Neuronal stem cell (in vitro differentiated cells): ENCODE results near the gene PKD1L1.

Source experiments
- DNase-seq: peaks from one replicate; pipeline ENCODE4 v3.0.0-alpha.2; 2013; ENCODE audit warnings: low spot score
- H2AFZ ChIP-seq: one replicate; pipeline ENCODE4 v1.6.1; 2013; ENCODE audit warnings: mild to moderate bottlenecking, low read length, inconsistent platforms
- H2AK5ac ChIP-seq: 2 replicates; pipeline ENCODE4 v1.6.1; 2013; ENCODE audit warnings: low read depth, mild to moderate bottlenecking, inconsistent platforms, low read length, moderate library complexity, mixed read lengths
- H2BK120ac ChIP-seq: 2 replicates; pipeline ENCODE4 v1.6.1; 2013; ENCODE audit warnings: low read depth, mild to moderate bottlenecking, inconsistent platforms, low read length, moderate library complexity, mixed read lengths
- H2BK12ac ChIP-seq: one replicate; pipeline ENCODE4 v1.6.1; 2013; ENCODE audit warnings: low read length, inconsistent platforms
- H2BK15ac ChIP-seq: 2 replicates; pipeline ENCODE4 v1.6.1; 2013; ENCODE audit warnings: mild to moderate bottlenecking, low read length, inconsistent platforms, mixed read lengths
- H2BK5ac ChIP-seq: one replicate; pipeline ENCODE4 v1.6.1; 2013; ENCODE audit warnings: inconsistent platforms, mild to moderate bottlenecking, low read length, moderate library complexity
- H3K14ac ChIP-seq: one replicate; pipeline ENCODE4 v1.6.1; 2013; ENCODE audit warnings: low read length, inconsistent platforms
- H3K18ac ChIP-seq: 2 replicates; pipeline ENCODE4 v1.6.1; 2013; ENCODE audit warnings: low read length, inconsistent platforms
- H3K23ac ChIP-seq: 2 replicates; pipeline ENCODE4 v1.6.1; 2013; ENCODE audit warnings: low read depth, mild to moderate bottlenecking, mixed read lengths, low read length, inconsistent platforms; ENCODE audit not compliant: poor library complexity
- H3K27ac ChIP-seq: replicated peaks from 3 replicates; pipeline ENCODE4 v1.5.1; 2013; ENCODE audit warnings: low read length, inconsistent platforms
- H3K27me3 ChIP-seq, 3 experiments: 2 replicates each; pipeline ENCODE4 v1.6.1; 2013; ENCODE audit warnings: low read length in 3 of 3, mild to moderate bottlenecking in 2 of 3, inconsistent platforms in 1 of 3, low read depth in 1 of 3, mixed read lengths in 1 of 3, moderate library complexity in 1 of 3; ENCODE audit not compliant: control insufficient read depth in 3 of 3, insufficient read depth in 3 of 3
- H3K36me3 ChIP-seq, 2 donors: replicated peaks in 1 of 2; 2 replicates each; pipeline ENCODE4 v1.6.1; 2013; ENCODE audit warnings: low read length in 2 of 2; ENCODE audit not compliant: control insufficient read depth in 2 of 2, insufficient read depth in 2 of 2
- H3K4ac ChIP-seq: 2 replicates; pipeline ENCODE4 v1.6.1; 2013; ENCODE audit warnings: inconsistent platforms, mild to moderate bottlenecking, low read length, moderate library complexity
- H3K4me1 ChIP-seq, 2 donors: 1 replicate in 1 of 2; 2 replicates in 1 of 2; pipeline ENCODE4 v1.6.1; 2013; ENCODE audit warnings: low read length in 2 of 2, low read depth in 1 of 2; ENCODE audit not compliant: control insufficient read depth in 2 of 2, insufficient read depth in 1 of 2
- H3K4me2 ChIP-seq: one replicate; pipeline ENCODE4 v1.6.1; 2013; ENCODE audit warnings: mild to moderate bottlenecking, low read length, inconsistent platforms; ENCODE audit not compliant: insufficient read depth, poor library complexity, severe bottlenecking
- H3K4me3 ChIP-seq, 2 donors: 2 replicates each; pipeline ENCODE4 v1.5.1; 2013; ENCODE audit warnings: low read length in 2 of 2, mild to moderate bottlenecking in 2 of 2, inconsistent platforms in 1 of 2, moderate library complexity in 1 of 2
- H3K79me1 ChIP-seq: one replicate; pipeline ENCODE4 v1.6.1; 2013; ENCODE audit warnings: low read depth, mild to moderate bottlenecking, inconsistent platforms, low read length, moderate library complexity
- H3K9ac ChIP-seq: one replicate; pipeline ENCODE4 v1.6.1; 2013; ENCODE audit warnings: mild to moderate bottlenecking, low read depth, low read length, inconsistent platforms; ENCODE audit not compliant: poor library complexity
- H3K9me3 ChIP-seq, 2 donors: replicated peaks in 1 of 2; 2 replicates each; pipeline versions ENCODE3 to v1.6.1; 2013; ENCODE audit warnings: low read length in 2 of 2, mild to moderate bottlenecking in 2 of 2, inconsistent platforms in 1 of 2, low read depth in 1 of 2, mixed read lengths in 1 of 2, moderate library complexity in 1 of 2; ENCODE audit not compliant: control insufficient read depth in 2 of 2, insufficient read depth in 1 of 2
- H4K8ac ChIP-seq: one replicate; pipeline ENCODE4 v1.6.1; 2013; ENCODE audit warnings: low read depth, mild to moderate bottlenecking, inconsistent platforms, low read length, moderate library complexity
- H4K91ac ChIP-seq: one replicate; pipeline ENCODE4 v1.6.1; 2013; ENCODE audit warnings: low read length, low read depth, mild to moderate bottlenecking, inconsistent platforms; ENCODE audit not compliant: poor library complexity
- WGBS, 2 donors: extraction: QIAGEN DNeasy Blood & Tissue Kit; methylation state at CpG; one replicate each; pipeline ENCODE4 v1.1.7; 2013; ENCODE audit warnings: missing lambda C conversion rate in 2 of 2, mixed read lengths in 1 of 2; ENCODE audit not compliant: insufficient read length in 2 of 2, insufficient replicate concordance in 1 of 2; ENCODE audit errors: extremely low coverage in 2 of 2; 5-methylcytosine and 5-hydroxymethylcytosine counted together

Gene PKD1L1

GRCh38 chr7:47915616-47915976, 32.7 kb downstream of the PKD1L1 start:
- Histone ChIP-seq H3K4ac (no peak overlapping the region), H3K4me3 (no peak overlapping the region), H3K23ac (no peak overlapping the region), H2AK5ac (no peak overlapping the region), H2AFZ (no peak overlapping the region), H3K18ac (no peak overlapping the region), H4K8ac (no peak overlapping the region), H2BK12ac (no peak overlapping the region), H3K79me1 (no peaks in the 10 kb centered on the region), H3K36me3 (no peaks in the 10 kb centered on the region), H3K27ac (no peak overlapping the region), H3K14ac (no peak overlapping the region), H3K4me2 (no peak overlapping the region), H3K9me3 (peaks cover 0 to 11% of the 10 kb centered on the region in 2 donors), H3K27me3 (peaks cover 0 to 53% (median 0%) of the 10 kb centered on the region in 3 experiments), H3K4me1 (peaks cover 4 to 6% of the 10 kb centered on the region in 2 donors), H2BK15ac (no peak overlapping the region), H2BK5ac (no peak overlapping the region), H4K91ac (no peak overlapping the region), H2BK120ac (no peak overlapping the region), H3K9ac (no peak overlapping the region)
- no peak for DNase-seq
- no CpG with 5 or more reads among the region's 2 CpGs for WGBS, 2 donors

DNA sequence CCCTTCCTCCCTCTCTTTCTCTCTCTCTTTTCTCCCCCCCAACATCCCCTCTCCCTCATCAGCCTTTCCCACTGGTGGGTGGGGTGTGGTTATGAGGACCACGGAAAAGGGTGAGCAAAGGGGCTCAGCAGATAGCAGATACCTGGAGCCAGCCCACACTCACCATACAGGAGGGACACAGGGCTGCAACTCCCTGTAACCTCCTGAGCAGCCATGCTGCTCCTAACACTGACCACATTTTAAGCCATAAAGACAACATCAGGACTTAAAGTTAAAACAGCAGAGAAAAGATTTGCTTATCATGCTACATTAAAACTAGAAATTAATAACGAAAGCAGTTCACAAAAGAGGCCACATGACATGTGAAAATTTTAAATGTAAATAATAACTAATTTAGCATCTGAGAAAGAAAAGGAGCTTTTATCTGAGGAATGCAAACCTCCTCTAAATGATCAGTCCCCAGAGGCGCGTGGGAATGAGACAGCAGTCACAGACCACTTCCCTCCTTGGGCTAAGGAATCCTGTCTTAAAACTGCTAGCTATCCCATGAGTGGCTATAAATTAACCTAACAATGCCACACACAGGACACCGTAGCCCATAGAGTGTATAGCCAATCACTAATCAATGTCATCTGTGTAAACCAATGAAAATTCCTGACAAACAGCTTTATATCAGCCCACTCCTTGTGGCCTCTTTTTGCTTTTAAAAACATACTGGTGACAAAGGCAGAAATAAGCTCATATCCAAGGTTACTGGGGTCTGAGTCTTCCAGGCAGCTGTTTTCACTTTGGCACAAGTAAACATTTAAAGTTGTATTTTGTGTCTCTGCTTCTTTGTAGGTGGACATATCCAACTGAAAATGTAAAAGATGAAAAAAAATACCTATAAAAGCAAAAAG, 33.3 kb downstream of the PKD1L1 start:
- no peak overlapping the region for H4K91ac ChIP-seq
- no peak overlapping the region for H2BK15ac ChIP-seq
- no peak for DNase-seq
- H3K4me1 ChIP-seq, result peaks cover 4 to 6% of the 10 kb centered on the region in 2 donors
- H3K9me3 ChIP-seq, result peaks cover 0 to 11% of the 10 kb centered on the region in 2 donors
- H3K27me3 ChIP-seq, result peaks cover 0 to 55% (median 0%) of the 10 kb centered on the region in 3 experiments
- H3K23ac ChIP-seq, result no peak overlapping the region
- no peak overlapping the region for H2BK5ac ChIP-seq
- no peak overlapping the region for H2AK5ac ChIP-seq
- H4K8ac ChIP-seq, result no peak overlapping the region
- H3K4ac ChIP-seq, result no peak overlapping the region
- H2BK120ac ChIP-seq, result no peak overlapping the region
- H2AFZ ChIP-seq, result no peak overlapping the region
- no peak overlapping the region for H3K18ac ChIP-seq
- H3K27ac ChIP-seq, result no peak overlapping the region
- WGBS, 2 donors, result no CpG with 5 or more reads among the region's 5 CpGs
- H3K9ac ChIP-seq, result no peak overlapping the region
- H3K4me2 ChIP-seq, result no peak overlapping the region
- no peak overlapping the region for H2BK12ac ChIP-seq
- no peaks in the 10 kb centered on the region for H3K79me1 ChIP-seq
- H3K4me3 ChIP-seq, result no peak overlapping the region
- no peaks in the 10 kb centered on the region for H3K36me3 ChIP-seq
- no peak overlapping the region for H3K14ac ChIP-seq

DNA sequence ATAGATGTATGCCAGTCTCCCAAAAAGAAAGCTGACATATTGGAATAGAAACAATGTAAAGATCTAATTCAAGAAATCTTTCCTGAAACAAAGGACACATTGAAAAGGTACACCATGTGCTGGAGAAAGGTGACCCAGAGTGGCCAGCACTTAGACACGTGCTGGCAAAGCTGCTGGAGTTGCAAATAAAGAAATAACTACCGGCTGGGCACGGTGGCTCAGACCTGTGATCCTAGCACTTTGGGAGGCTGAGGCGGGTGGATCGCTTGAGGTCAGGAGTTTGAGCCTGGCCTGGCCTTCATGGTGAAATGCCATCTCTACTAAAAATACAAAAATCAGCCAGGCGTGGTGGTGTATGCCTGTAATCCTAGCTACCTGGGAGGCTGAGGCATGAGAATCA, 35.9 kb downstream of the PKD1L1 start:
- H3K36me3 ChIP-seq, result no peaks in the 10 kb centered on the region
- H3K9ac ChIP-seq, result no peak overlapping the region
- peaks cover 0 to 8% of the 10 kb centered on the region in 2 donors for H3K9me3 ChIP-seq
- no peak overlapping the region for H2BK12ac ChIP-seq
- H3K23ac ChIP-seq, result no peak overlapping the region
- peaks cover 0 to 70% (median 0%) of the 10 kb centered on the region in 3 experiments for H3K27me3 ChIP-seq
- no peak overlapping the region for H2BK15ac ChIP-seq
- H2BK120ac ChIP-seq, result no peak overlapping the region
- H3K4me1 ChIP-seq, result peaks cover 9 to 24% of the 10 kb centered on the region in 2 donors
- no peak overlapping the region for H3K4me3 ChIP-seq
- DNase-seq, result no peak
- no peak overlapping the region for H3K27ac ChIP-seq
- no peak overlapping the region for H3K18ac ChIP-seq
- no peak overlapping the region for H2BK5ac ChIP-seq
- no CpG with 5 or more reads among the region's 6 CpGs for WGBS, 2 donors
- no peak overlapping the region for H4K8ac ChIP-seq
- H2AFZ ChIP-seq, result no peak overlapping the region
- no peak overlapping the region for H2AK5ac ChIP-seq
- no peak overlapping the region for H3K4me2 ChIP-seq
- no peaks in the 10 kb centered on the region for H3K79me1 ChIP-seq
- no peak overlapping the region for H4K91ac ChIP-seq
- no peak overlapping the region for H3K14ac ChIP-seq
- no peak overlapping the region for H3K4ac ChIP-seq

GRCh38 chr7:47908720-47909119, 39.5 kb downstream of the PKD1L1 start:
- Histone ChIP-seq H2BK120ac (no peak overlapping the region), H3K23ac (no peak overlapping the region), H3K18ac (no peak overlapping the region), H3K4ac (no peak overlapping the region), H2AK5ac (no peak overlapping the region), H3K9ac (no peak overlapping the region), H3K36me3 (no peaks in the 10 kb centered on the region), H2BK15ac (no peak overlapping the region), H3K9me3 (peaks cover 1 to 13% of the 10 kb centered on the region in 2 donors), H3K4me1 (peaks cover 15 to 33% of the 10 kb centered on the region in 2 donors), H3K4me3 (no peak overlapping the region), H2AFZ (no peak overlapping the region), H4K91ac (no peak overlapping the region), H3K4me2 (no peak overlapping the region), H3K14ac (no peak overlapping the region), H4K8ac (no peak overlapping the region), H3K27ac (no peak overlapping the region), H2BK12ac (no peak overlapping the region), H3K27me3 (peaks cover 0 to 84% (median 0%) of the 10 kb centered on the region in 3 experiments), H3K79me1 (no peaks in the 10 kb centered on the region), H2BK5ac (no peak overlapping the region)
- WGBS, 2 donors, result no CpG with 5 or more reads among the region's 1 CpG
- DNase-seq, result peak; percentile 31
